GM12874 (cell line): ENCODE measurements around the gene BIRC2.

Source experiments
- CTCF ChIP-seq: IDR thresholded peaks from 2 replicates; pipeline ENCODE4 v1.5.1; 2011; ENCODE audit warnings: low read depth, mild to moderate bottlenecking, control low read depth, low read length, moderate library complexity; ENCODE audit not compliant: insufficient read depth

Gene BIRC2

GRCh38 chr11:102309621-102310541, 37.1 kb upstream of the BIRC2 start:
- peak; percentile 20; the same call in 1 of the 2 replicates for TF ChIP-seq CTCF

- no peak for TF ChIP-seq CTCF
Observed at GRCh38 chr11:102312667-102313066, 34.3 kb upstream of the BIRC2 start.

GRCh38 chr11:102313238-102313940, 33.6 kb upstream of the BIRC2 start:
- no peak for TF ChIP-seq CTCF

GRCh38 chr11:102314784-102315183, 32.2 kb upstream of the BIRC2 start:
- TF ChIP-seq CTCF: no peak

GRCh38 chr11:102316346-102316904, 30.6 kb upstream of the BIRC2 start:
- no peak for TF ChIP-seq CTCF

- 0 out of 2 replicates have a peak, but pooled peaks have one; percentile 15 for TF ChIP-seq CTCF
Observed at GRCh38 chr11:102317099-102317767, 29.8 kb upstream of the BIRC2 start, which contains the start of gene BIRC3. Gene BIRC3, plus strand, starts transcription at chr11:102317484. Its CDS starts 7,026 bp downstream, at chr11:102324510.

- no peak for TF ChIP-seq CTCF
Observed at GRCh38 chr11:102317768-102318103, 29.3 kb upstream of the BIRC2 start.
